Tongue (tissue), 2 donors: Measurements from ENCODE around the gene UAP1L1. TPM values are rescaled to one million over a fixed set of nuclear protein-coding genes. Genes with fewer than 3 reads are reported as not detected.
"Not testable (repeated sequence)": the region's sequence is repeated elsewhere in the genome, so short reads cannot be mapped to it uniquely, and the experiment has no call there.

ENCODE experiments used
- DNase-seq: peaks from one replicate; pipeline ENCODE4 v3.0.0-alpha.2; 2015
- total RNA-seq: library from RNA; depleted of rRNA; stranded (reverse); fragments of >200 nt; gene quantifications from one replicate; pipeline ENCODE4 v1.2.3, GENCODE V29; 2014

UAP1L1 gene
- 3.2 TPM for total RNA-seq

GRCh38 chr9:137077010-137077747, at the start of gene UAP1L1:
UAP1L1 (plus strand) TSS chr9:137077517; CDS start chr9:137077533, 16 bp downstream.
- peak; percentile 38 for DNase-seq

GRCh38 chr9:137028263-137029057, 48.9 kb upstream of the UAP1L1 start:
- peak; percentile 79 for DNase-seq

- DNase-seq: peak; percentile 68
Observed at GRCh38 chr9:137029058-137029936, 48.0 kb upstream of the UAP1L1 start.

- no peak for DNase-seq
Observed at GRCh38 chr9:137030006-137030405, 47.3 kb upstream of the UAP1L1 start.

- DNase-seq: no peak
Observed at GRCh38 chr9:137030538-137031527, 46.5 kb upstream of the UAP1L1 start.

- DNase-seq: no peak
Observed at GRCh38 chr9:137031904-137032640, 45.2 kb upstream of the UAP1L1 start, which contains the start of gene FUT7. FUT7 (minus strand) TSS chr9:137032088; CDS start chr9:137031991, 97 bp downstream.

GRCh38 chr9:137032858-137033257, 44.5 kb upstream of the UAP1L1 start:
- no peak for DNase-seq

- not testable (repeated sequence) for DNase-seq
Observed at GRCh38 chr9:137033481-137033880, 43.8 kb upstream of the UAP1L1 start.

GRCh38 chr9:137034039-137034708, 43.1 kb upstream of the UAP1L1 start:
- no peak for DNase-seq

GRCh38 chr9:137034709-137035506, 42.4 kb upstream of the UAP1L1 start:
- peak; percentile 94 for DNase-seq

- no peak for DNase-seq
Observed at GRCh38 chr9:137035507-137035834, 41.8 kb upstream of the UAP1L1 start.

- DNase-seq: no peak
Observed at GRCh38 chr9:137035937-137036336, 41.4 kb upstream of the UAP1L1 start.

- DNase-seq: no peak
Observed at GRCh38 chr9:137037035-137037434, 40.3 kb upstream of the UAP1L1 start.

- no peak for DNase-seq
Observed at GRCh38 chr9:137037483-137037882, 39.8 kb upstream of the UAP1L1 start.

GRCh38 chr9:137038916-137039315, 38.4 kb upstream of the UAP1L1 start:
- no peak for DNase-seq

GRCh38 chr9:137039611-137040366, 37.5 kb upstream of the UAP1L1 start:
- no peak for DNase-seq

GRCh38 chr9:137040568-137040967, 36.7 kb upstream of the UAP1L1 start:
- DNase-seq: no peak

- no peak for DNase-seq
Observed at GRCh38 chr9:137041124-137041523, 36.2 kb upstream of the UAP1L1 start.
